Neural progenitor cell (in vitro differentiated cells): ENCODE results near the gene CCDC63.

Source experiments
- EZH2 ChIP-seq: fragments of 200-600 bp; sonication (generic); IDR thresholded peaks from 2 replicates; pipeline ENCODE4 v1.6.1; 2017; ENCODE audit warnings: antibody characterized with exemption, mild to moderate bottlenecking, moderate library complexity
- TF ChIP-seq, protein P1 (sequence below): fragments of 200-600 bp; sonication (generic); IDR thresholded peaks from 2 replicates; pipeline ENCODE4 v1.5.1; 2017; ENCODE audit warnings: antibody characterized with exemption, mild to moderate bottlenecking

DNA sequence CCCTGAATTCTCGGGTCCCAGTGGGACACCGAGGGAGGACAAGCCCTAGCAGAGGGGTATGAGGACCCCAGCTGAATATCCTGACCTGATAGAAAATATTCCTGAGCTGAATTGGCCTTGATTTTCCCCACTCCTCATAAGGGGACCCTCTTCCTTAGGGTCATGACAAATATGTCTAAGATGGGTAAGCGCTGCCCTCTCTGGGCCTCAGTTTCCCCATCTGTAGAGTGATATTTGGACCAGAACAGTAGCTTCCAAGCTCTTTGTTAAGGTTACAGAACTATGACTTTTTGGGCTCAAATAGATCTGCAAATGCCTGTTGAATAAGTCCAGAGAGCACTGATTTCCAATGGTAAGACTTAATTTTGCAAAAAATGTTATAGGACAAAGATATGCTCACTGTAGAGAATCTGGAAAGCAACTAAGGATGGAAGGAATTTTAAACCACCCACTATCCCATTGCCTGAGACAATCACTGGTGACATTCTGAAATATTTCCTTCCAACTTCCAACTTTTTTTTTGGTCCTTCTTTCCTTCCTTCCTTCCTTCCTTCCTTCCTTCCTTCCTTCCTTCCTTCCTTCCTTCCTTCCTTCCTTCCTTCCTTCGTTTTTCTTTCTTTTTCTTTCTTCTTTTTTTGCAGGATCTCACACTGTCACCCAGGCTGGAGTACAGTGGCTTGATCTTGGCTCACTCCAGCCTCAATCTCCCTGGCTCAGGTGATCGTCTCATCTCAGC, 41.6 kb downstream of the CCDC63 start:
- TF ChIP-seq, protein P1, sequence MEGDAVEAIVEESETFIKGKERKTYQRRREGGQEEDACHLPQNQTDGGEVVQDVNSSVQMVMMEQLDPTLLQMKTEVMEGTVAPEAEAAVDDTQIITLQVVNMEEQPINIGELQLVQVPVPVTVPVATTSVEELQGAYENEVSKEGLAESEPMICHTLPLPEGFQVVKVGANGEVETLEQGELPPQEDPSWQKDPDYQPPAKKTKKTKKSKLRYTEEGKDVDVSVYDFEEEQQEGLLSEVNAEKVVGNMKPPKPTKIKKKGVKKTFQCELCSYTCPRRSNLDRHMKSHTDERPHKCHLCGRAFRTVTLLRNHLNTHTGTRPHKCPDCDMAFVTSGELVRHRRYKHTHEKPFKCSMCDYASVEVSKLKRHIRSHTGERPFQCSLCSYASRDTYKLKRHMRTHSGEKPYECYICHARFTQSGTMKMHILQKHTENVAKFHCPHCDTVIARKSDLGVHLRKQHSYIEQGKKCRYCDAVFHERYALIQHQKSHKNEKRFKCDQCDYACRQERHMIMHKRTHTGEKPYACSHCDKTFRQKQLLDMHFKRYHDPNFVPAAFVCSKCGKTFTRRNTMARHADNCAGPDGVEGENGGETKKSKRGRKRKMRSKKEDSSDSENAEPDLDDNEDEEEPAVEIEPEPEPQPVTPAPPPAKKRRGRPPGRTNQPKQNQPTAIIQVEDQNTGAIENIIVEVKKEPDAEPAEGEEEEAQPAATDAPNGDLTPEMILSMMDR = no peak
- TF ChIP-seq EZH2 = no peak
